Stimulated activated naive CD8-positive, alpha-beta T cell treated with anti-CD3 and anti-CD28 coated beads, Interleukin-15, Interleukin-2, amounts not matched to agents 100 U/mL and 50 U/mL, for 24 hours (primary cell): ENCODE results near the gene TADA2A.
"Not testable (repeated sequence)": the region's sequence is repeated elsewhere in the genome, so short reads cannot be mapped to it uniquely, and the experiment has no call there.

ENCODE experiments used
- ATAC-seq: fragments of 150-1000 bp; cut with Tn5 transposase; one replicate; pipeline ENCODE4 v1.10.0; 2021
- DNase-seq: peaks from one replicate; pipeline ENCODE4 v3.0.0; 2021

Gene TADA2A

GRCh38 chr17:37399265-37399803, 7.4 kb upstream of the TADA2A start:
- no peak for DNase-seq
- ATAC-seq, result no peak

DNA sequence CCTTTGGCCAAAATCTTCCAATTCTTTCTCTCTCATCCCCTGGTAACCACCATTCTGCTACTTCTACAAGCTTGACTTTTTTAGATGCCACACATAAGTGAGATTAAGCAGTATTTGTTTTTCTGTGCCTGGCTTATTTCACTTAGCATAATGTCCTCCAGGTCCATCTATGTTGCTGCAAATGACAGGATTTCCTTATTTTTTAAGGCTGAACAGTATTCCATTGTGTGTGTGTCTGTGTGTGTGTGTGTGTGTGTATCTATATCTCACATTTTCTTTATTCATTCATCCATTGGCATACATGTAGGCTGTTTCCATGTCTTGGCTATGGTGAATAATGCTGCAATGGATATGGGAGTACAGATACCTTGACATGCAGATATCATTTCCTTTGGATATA, 6.2 kb upstream of the TADA2A start:
- no peak for DNase-seq
- no peak for ATAC-seq

DNA sequence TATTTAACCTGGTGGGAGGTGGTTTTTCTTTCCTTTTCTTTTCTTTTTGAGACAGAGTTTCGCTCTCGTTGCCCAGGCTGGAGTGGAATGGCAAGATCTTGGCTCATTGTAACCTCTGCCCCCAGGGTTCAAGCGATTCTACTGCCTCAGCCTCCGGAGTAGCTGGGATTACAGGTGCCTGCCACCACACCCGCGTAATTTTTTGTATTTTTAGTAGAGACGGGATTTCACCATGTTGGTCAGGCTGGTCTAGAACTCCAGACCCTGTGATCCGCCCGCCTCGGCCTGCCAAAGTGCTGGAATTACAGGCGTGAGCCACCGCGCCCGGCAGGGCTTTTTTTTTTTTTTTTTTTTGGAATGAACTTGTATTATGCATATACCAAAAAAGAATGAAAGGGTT, 1.2 kb upstream of the TADA2A start:
- ATAC-seq, DNase-seq: not testable (repeated sequence)

GRCh38 chr17:37405955-37406634, 591 bp upstream of the TADA2A start:
- ATAC-seq (no peak), DNase-seq (no peak)

DNA sequence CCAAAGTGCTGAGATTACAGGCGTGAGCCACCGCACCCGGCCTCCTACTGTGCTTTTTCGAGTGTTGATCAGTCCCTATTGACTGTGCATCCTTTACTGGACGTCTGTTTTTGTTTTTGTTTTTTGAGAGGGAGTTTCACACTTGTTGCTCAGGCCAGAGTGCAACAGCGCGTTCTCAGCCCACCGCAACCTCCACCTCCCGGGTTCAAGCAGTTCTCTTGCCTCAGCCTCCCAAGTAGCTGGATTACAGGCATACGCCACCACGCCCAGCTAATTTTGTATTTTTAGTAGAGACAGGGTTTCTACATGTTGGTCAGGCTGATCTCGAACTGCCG, 1.4 kb downstream of the TADA2A start:
- ATAC-seq, DNase-seq: not testable (repeated sequence)

DNA sequence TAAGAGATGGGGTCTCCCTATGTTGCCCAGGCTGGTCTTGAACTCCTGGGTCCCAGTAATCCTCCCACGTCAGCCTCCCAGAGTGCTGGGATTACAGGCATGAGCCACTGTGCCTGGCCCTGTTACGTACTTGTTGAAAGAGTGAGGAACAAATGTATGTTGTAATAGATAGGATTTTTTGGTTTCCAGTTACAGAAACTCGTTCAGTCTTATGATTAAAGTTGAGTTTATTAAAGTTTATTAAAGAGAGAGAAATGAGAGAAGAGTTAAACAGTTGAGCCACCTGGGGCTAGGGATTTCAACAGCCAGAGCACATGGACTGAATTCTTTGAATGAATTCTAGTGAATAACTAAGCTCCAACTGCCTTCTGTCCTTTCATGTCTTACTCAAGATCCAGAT, 3.7 kb downstream of the TADA2A start:
- ATAC-seq, result no peak
- DNase-seq, result no peak

- ATAC-seq, result no peak
- DNase-seq, result no peak
These were observed 7.3 kb downstream of the TADA2A start for GRCh38 chr17:37413875-37414519.

DNA sequence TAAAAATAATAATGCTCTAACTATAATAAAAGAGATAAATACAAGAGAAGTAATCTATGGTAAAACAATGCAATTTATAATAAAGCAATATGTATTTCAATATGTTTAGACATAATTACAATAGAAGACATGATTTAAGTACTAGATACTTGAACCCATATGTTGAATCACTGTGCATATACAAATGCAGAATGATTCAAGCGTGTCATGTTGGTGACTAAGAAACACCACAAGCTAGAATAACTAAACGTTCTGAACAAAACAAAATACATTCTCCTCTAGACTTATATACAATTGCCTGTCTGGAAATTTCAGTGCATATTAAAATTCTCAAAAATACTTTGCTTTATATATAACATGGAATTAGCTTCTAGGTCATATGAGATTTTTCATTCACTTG, 11.2 kb downstream of the TADA2A start:
- ATAC-seq, result no peak
- DNase-seq, result no peak

- DNase-seq, result no peak
- ATAC-seq, result no peak
These were observed 16.4 kb downstream of the TADA2A start for GRCh38 chr17:37422971-37423625.

DNA sequence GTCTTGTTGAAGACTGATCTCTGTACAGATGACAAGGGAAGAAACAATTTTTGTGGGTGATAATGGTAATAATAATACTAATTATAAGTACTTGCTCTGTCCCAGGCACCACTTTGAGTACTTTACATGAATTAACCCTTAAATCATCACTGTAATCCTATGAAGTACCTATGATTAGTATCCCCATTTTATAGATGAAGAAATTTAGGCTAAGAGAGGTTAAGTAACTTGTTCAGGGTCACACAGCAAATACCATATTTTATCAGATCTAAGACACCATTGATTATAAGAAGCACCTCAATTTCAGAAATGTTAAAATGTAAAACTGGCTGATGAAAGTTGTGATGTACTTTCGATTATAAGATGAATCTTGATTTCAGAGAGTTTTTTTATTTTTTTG, 18.6 kb downstream of the TADA2A start:
- ATAC-seq (no peak), DNase-seq (no peak)

DNA sequence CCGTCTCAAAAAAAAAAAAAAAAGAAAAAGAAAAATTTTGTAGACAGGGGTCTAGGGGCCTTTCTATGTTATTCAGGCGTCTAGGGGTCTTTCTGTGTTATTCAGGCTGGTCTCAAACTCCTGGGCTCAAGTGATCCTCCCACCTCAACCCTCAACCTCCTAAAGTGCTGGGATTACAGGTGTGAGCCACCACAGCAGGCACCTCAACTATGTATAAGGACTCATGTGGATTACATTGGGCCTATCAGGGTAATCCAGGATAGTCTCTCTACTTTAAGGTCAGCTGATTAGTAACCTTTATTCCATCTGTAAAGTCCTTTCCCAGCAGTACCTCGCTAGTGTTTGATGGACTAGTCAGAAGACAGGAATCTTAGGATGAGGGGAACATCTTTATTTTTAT, 22.4 kb downstream of the TADA2A start:
- DNase-seq (no peak), ATAC-seq (no peak)

GRCh38 chr17:37429453-37429852, 22.8 kb downstream of the TADA2A start:
- ATAC-seq, result no peak

DNA sequence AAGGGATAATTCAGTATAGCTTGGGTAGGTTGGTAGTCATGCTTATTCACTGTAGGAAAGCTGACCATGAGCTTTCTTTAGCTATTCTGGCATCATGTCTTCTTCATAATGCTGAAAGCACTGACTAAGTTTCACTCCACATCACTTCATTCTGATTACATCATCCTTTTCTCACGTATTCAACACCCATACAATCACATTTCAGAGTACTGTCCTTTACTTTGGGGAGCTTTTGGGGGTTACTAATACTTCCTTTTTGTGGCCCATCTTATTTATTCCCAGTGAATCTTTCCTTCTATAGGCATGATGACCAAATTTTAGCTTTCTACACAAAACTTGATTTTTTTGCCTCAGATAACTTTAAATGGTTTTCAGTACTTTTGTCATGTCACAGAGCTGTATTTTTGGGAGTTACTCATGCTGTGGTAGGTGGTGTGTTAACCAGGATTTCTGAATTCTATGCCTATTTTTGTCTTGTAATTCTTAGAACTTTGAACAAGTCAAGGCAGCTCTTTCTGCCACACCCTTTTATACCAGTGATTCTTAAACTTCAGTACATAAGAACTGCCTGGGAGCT, 23.5 kb downstream of the TADA2A start:
- DNase-seq, result no peak
- ATAC-seq, result peak; percentile 89

More at GRCh38 chr17:37429453-37429852, 22.8 kb downstream of the TADA2A start:
- DNase-seq, result no peak

- DNase-seq (no peak), ATAC-seq (no peak)
These were observed 26.0 kb downstream of the TADA2A start for GRCh38 chr17:37432671-37433070.

- DNase-seq (no peak), ATAC-seq (no peak)
These were observed 31.5 kb downstream of the TADA2A start for GRCh38 chr17:37438141-37438540.

- ATAC-seq, result no peak
- DNase-seq, result no peak
These were observed 33.7 kb downstream of the TADA2A start for GRCh38 chr17:37440424-37440823.

GRCh38 chr17:37441369-37442014, 34.8 kb downstream of the TADA2A start:
- DNase-seq, ATAC-seq: not testable (repeated sequence)

DNA sequence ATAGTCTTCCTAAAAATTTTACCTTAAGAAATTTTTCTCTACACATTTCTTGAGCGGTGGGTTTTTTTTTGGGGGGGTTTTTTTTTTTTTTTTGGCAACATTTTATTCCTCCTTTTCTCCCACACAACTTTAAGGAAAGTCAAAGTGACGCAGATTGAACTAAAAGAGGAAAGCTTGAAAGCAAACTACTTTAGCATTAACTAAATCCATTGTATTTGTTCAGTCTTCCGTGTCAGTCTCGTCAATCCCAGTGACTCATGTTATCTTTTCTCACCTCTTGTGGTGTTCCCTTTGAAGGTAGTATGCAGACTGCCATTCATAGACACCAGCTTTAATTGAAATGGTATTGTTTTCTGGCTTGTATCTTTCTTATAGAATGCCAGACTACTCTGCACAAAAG, 39.3 kb downstream of the TADA2A start:
- ATAC-seq (no peak), DNase-seq (no peak)

DNA sequence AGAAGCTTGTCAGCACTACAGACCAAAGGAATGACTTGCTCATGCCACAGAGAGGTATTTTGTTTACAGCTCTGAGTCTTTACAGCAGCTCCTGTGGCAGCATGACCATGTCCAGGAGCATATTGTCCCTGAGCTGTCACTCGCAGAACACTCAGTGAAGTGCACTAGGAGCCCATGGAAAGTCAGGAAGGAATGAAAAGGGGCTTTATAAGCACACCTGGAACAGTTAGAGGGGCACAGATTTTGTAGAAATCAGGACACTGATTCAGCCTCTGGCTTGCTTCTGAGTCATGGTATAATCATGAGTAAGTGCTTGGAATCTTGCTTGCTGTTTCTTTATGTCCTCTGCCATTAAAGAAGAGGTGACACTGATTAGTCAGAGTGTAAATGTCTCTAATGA, 41.0 kb downstream of the TADA2A start:
- DNase-seq (no peak), ATAC-seq (no peak)

DNA sequence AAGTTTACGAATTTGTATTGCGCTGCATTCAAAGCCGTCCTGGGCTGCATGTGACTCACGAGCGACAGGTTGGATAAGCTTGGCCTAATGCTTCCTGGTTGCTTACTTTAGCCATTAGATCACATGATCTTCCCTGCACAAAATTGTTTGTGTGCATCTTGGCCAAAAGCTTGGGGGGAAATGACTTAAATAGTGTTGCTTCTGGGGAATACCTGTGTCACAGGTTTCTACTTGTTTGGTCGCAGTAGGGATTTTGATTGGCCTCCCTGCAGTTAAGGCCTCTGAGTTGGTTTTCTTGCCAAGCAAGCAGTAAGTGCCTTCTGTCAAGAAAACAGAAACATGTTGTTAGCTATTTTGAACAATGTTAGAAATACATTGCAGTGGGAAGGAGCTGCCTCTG, 43.4 kb downstream of the TADA2A start:
- ATAC-seq (no peak), DNase-seq (no peak)

GRCh38 chr17:37457801-37458200, 51.1 kb downstream of the TADA2A start:
- not testable (repeated sequence) for DNase-seq, ATAC-seq

GRCh38 chr17:37458805-37459204, 52.1 kb downstream of the TADA2A start:
- DNase-seq (no peak), ATAC-seq (no peak)
